GM11168 (cell line): Measurements from ENCODE around the gene MR1.

ENCODE experiments used
- in situ Hi-C: fragments of 300-500 bp; cut with MboI; formaldehyde crosslinking; loops from one replicate; pipeline ENCODE4 v1.12.0; 2022; ENCODE audit warnings: low sequenced_read_pairs; ENCODE audit not compliant: unreplicated experiment

Gene MR1

GRCh38 chr1:181088079-181089016 is 54.6 kb downstream of the MR1 start, which contains the start of gene IER5:
IER5 (plus strand) TSS chr1:181088700; CDS start chr1:181088903, 203 bp downstream.
- in situ Hi-C loops, result no loop called here

- in situ Hi-C loops, result no loop called here
Observed at GRCh38 chr1:181089017-181089675, 55.4 kb downstream of the MR1 start.

GRCh38 chr1:181089676-181090544 is 56.1 kb downstream of the MR1 start:
- in situ Hi-C loops, result no loop called here

GRCh38 chr1:181090641-181091126 is 56.9 kb downstream of the MR1 start:
- in situ Hi-C loops, result no loop called here

GRCh38 chr1:181091309-181092040 is 57.7 kb downstream of the MR1 start:
- in situ Hi-C loops, result no loop called here

GRCh38 chr1:181092056-181092455 is 58.3 kb downstream of the MR1 start:
- in situ Hi-C loops, result no loop called here

- in situ Hi-C loops, result no loop called here
Observed at GRCh38 chr1:181092883-181093458, 59.2 kb downstream of the MR1 start.

GRCh38 chr1:181094416-181095212 is 60.8 kb downstream of the MR1 start:
- in situ Hi-C loops, result loop anchor here (5.0 kb wide), 1 partner anchor 43 kb away; no protein-coding TSS in a partner anchor

- in situ Hi-C loops, result loop anchor here (5.0 kb wide), 1 partner anchor 42 kb away; no protein-coding TSS in a partner anchor
Observed at GRCh38 chr1:181095260-181095659, 61.5 kb downstream of the MR1 start.

- in situ Hi-C loops, result loop anchor here (5.0 kb wide), 1 partner anchor 42 kb away; no protein-coding TSS in a partner anchor
Observed at GRCh38 chr1:181095763-181096184, 62.0 kb downstream of the MR1 start.

GRCh38 chr1:181097242-181097641 is 63.5 kb downstream of the MR1 start:
- in situ Hi-C loops, result loop anchor here (5.0 kb wide), 1 partner anchor 40 kb away; no protein-coding TSS in a partner anchor

GRCh38 chr1:181099152-181100014 is 65.6 kb downstream of the MR1 start:
- in situ Hi-C loops, result loop anchor here (5.0 kb wide), 1 partner anchor 38 kb away; no protein-coding TSS in a partner anchor

GRCh38 chr1:181100015-181100905 is 66.5 kb downstream of the MR1 start:
- in situ Hi-C loops, result no loop called here

- in situ Hi-C loops, result no loop called here
Observed at GRCh38 chr1:181100934-181101333, 67.2 kb downstream of the MR1 start.

GRCh38 chr1:181101581-181102226 is 67.9 kb downstream of the MR1 start:
- in situ Hi-C loops, result no loop called here

- in situ Hi-C loops, result no loop called here
Observed at GRCh38 chr1:181102841-181103240, 69.1 kb downstream of the MR1 start.
